Endothelial cell of umbilical vein (primary cell): ENCODE measurements around the gene SHC4. TPM values are rescaled to one million over a fixed set of nuclear protein-coding genes. Genes with fewer than 3 reads are reported as not detected.

ENCODE experiments used
- BruUV-seq: library from RNA; stranded (reverse); fragments of 400-500 nt; replicated peaks from 2 replicates; lab custom pipeline; 2021; lab: Mats Ljungman, UMichigan
- CTCF ChIA-PET: fragments of 300-600, 350-600 bp; sonication (Branson Sonifier 250); formaldehyde crosslinking; loops from one replicate; lab custom pipeline; 2021; ENCODE audit warnings: antibody characterized with exemption, inconsistent platforms; lab: Charles Lee
- POLR2A ChIA-PET: fragments of 300-600, 350-600 bp; sonication (Branson Sonifier 250); formaldehyde crosslinking; loops from one replicate; lab custom pipeline; 2021; ENCODE audit warnings: antibody characterized with exemption, inconsistent platforms; lab: Charles Lee
- DNase-seq: peaks from one replicate; pipeline ENCODE4 v3.0.0-alpha.2; 2011; ENCODE audit warnings: low read depth, low spot score
- FAIRE-seq: peaks from 2 replicates; lab custom pipeline; 2011; peaks lifted over from hg19 to GRCh38; lab: Jason Lieb, UNC
- H2AFZ ChIP-seq: 2 replicates; pipeline ENCODE4 v1.6.0; 2012; ENCODE audit warnings: low read depth, low read length, control low read depth, inconsistent platforms
- H3K27ac ChIP-seq: 2 replicates; pipeline ENCODE4 v1.5.1; 2011; ENCODE audit warnings: low read depth, mild to moderate bottlenecking, control low read depth, low read length, moderate library complexity; ENCODE audit not compliant: insufficient read depth
- H3K27me3 ChIP-seq, 2 experiments: 2 replicates each; pipeline versions ENCODE4 v1.6.0 to v1.6.1; 2011; ENCODE audit warnings: low read length in 2 of 2, mixed read lengths in 1 of 2; ENCODE audit not compliant: control insufficient read depth in 2 of 2, insufficient read depth in 2 of 2
- H3K36me3 ChIP-seq, 2 experiments: 2 replicates in 1 of 2; 3 replicates in 1 of 2; pipeline ENCODE4 v1.5.1; 2011; ENCODE audit warnings: low read length in 2 of 2, mild to moderate bottlenecking in 1 of 2, moderate library complexity in 1 of 2; ENCODE audit not compliant: control insufficient read depth in 2 of 2, insufficient read depth in 2 of 2; ENCODE audit errors: extremely low read depth in 1 of 2
- H3K4me1 ChIP-seq: 3 replicates; pipeline ENCODE4 v1.5.1; 2011; ENCODE audit warnings: mild to moderate bottlenecking, low read length; ENCODE audit not compliant: control insufficient read depth, insufficient read depth; ENCODE audit errors: extremely low read depth
- H3K4me2 ChIP-seq: 2 replicates; pipeline ENCODE4 v1.6.1; 2011; ENCODE audit warnings: low read length, control low read depth, mixed read lengths; ENCODE audit not compliant: insufficient read depth
- H3K4me3 ChIP-seq, 3 experiments: fragments of 200-600 bp in 1 of 3; sonication (generic), shearing (Covaris generic) in 1 of 3; replicated peaks in 1 of 3; 2 replicates each; pipeline ENCODE4 v1.5.1; 2011 to 2016; ENCODE audit warnings: control low read depth in 3 of 3, low read length in 3 of 3, mild to moderate bottlenecking in 2 of 3, inconsistent platforms in 1 of 3, low read depth in 1 of 3, moderate library complexity in 1 of 3; ENCODE audit not compliant: insufficient read depth in 1 of 3
- H3K79me2 ChIP-seq: 2 replicates; pipeline ENCODE4 v1.6.0; 2012; ENCODE audit warnings: low read length, inconsistent platforms; ENCODE audit not compliant: control insufficient read depth, insufficient read depth
- H3K9ac ChIP-seq: replicated peaks from 2 replicates; pipeline ENCODE3; 2011; ENCODE audit warnings: low read length, control low read depth; ENCODE audit not compliant: insufficient read depth; ENCODE audit errors: extremely low read depth
- H3K9me1 ChIP-seq: replicated peaks from 3 replicates; pipeline ENCODE4 v1.6.0; 2011; ENCODE audit warnings: mild to moderate bottlenecking, low read length; ENCODE audit not compliant: control insufficient read depth, insufficient read depth; ENCODE audit errors: extremely low read depth
- H3K9me3 ChIP-seq: replicated peaks from 2 replicates; pipeline ENCODE4 v1.5.1; 2012; ENCODE audit warnings: low read length, inconsistent platforms; ENCODE audit not compliant: control insufficient read depth, insufficient read depth
- H4K20me1 ChIP-seq: replicated peaks from 2 replicates; pipeline ENCODE3; 2011; ENCODE audit warnings: mild to moderate bottlenecking, low read length; ENCODE audit not compliant: control insufficient read depth, insufficient read depth; ENCODE audit errors: extremely low read depth
- EZH2 ChIP-seq: IDR thresholded peaks from 2 replicates; pipeline ENCODE4 v1.6.1; 2012; ENCODE audit warnings: borderline replicate concordance, low read depth, mild to moderate bottlenecking, moderate library complexity, low read length, inconsistent platforms; ENCODE audit not compliant: severe bottlenecking
- FOS ChIP-seq: IDR thresholded peaks from 2 replicates; pipeline ENCODE4 v1.6.1; 2011; ENCODE audit warnings: mild to moderate bottlenecking, low read length, moderate library complexity, borderline replicate concordance; ENCODE audit not compliant: insufficient read depth
- GATA2 ChIP-seq: IDR thresholded peaks from 2 replicates; pipeline ENCODE4 v1.7.0; 2011; ENCODE audit warnings: low read depth, mild to moderate bottlenecking, moderate library complexity, mixed read lengths, low read length; ENCODE audit not compliant: insufficient read length, insufficient read depth
- JUN ChIP-seq: IDR thresholded peaks from 2 replicates; pipeline ENCODE4 v1.6.1; 2011; ENCODE audit warnings: borderline replicate concordance, low read depth; ENCODE audit not compliant: insufficient read length, insufficient read depth
- MAX ChIP-seq: IDR thresholded peaks from 2 replicates; pipeline ENCODE4 v1.6.1; 2011; ENCODE audit not compliant: insufficient read depth, insufficient read length
- MYC ChIP-seq: IDR thresholded peaks from one replicate; pipeline ENCODE4 v1.6.1; 2011; ENCODE audit warnings: mild to moderate bottlenecking, low read depth, low read length
- POLR2A ChIP-seq: IDR thresholded peaks from 2 replicates; pipeline ENCODE4 v1.6.1; 2012; ENCODE audit warnings: low read depth, mild to moderate bottlenecking, control low read depth, low read length
- POLR2AphosphoS5 ChIP-seq: IDR thresholded peaks from 2 replicates; pipeline ENCODE4 v1.6.1; 2012; ENCODE audit warnings: low read depth, mild to moderate bottlenecking, control low read depth, low read length, moderate library complexity; ENCODE audit not compliant: insufficient read depth
- dilution Hi-C: fragments of 300-500 bp; cut with MboI; formaldehyde crosslinking; loops from one replicate; pipeline ENCODE4 v1.15.0; 2019; ENCODE audit warnings: low sequenced_read_pairs; ENCODE audit not compliant: extremely low pct_ligation_motif_present
- intact Hi-C: fragments of 100-400 bp; cut with micrococcal nuclease; formaldehyde crosslinking; loops from one replicate; pipeline ENCODE4 v1.10.0; 2022
- polyA plus RNA-seq, 4 experiments: library from polyadenylated mRNA; depleted of rRNA in 3 of 4; stranded (reverse) in 3 of 4; unstranded in 1 of 4; fragments of >200 nt; gene quantifications; 2 replicates each; pipeline versions ENCODE4 v1.2.1 to v1.2.3, GENCODE V29; 2011 to 2012; ENCODE audit warnings: missing spikeins in 1 of 4
- small RNA-seq: library from RNA; depleted of rRNA; stranded (forward); fragments of <200 nt; gene quantifications from one replicate; pipeline ENCODE3, GENCODE V24; 2012; ENCODE audit warnings: low replicate concordance, low read depth; ENCODE audit not compliant: insufficient read depth, insufficient read length
- total RNA-seq: library from RNA; stranded (reverse); gene quantifications from 2 replicates; pipeline ENCODE4 v1.2.3, GENCODE V29; 2021
- TF ChIP-seq, protein P1 (sequence below), 2 donors: IDR thresholded peaks; 1 replicate in 1 of 2; 2 replicates in 1 of 2; pipeline ENCODE4 v1.5.1; 2011; ENCODE audit warnings: low read length in 2 of 2, mild to moderate bottlenecking in 2 of 2, moderate library complexity in 2 of 2, control low read depth in 1 of 2, inconsistent platforms in 1 of 2, low read depth in 1 of 2; ENCODE audit not compliant: insufficient read depth in 1 of 2; ENCODE audit errors: extremely low read depth in 1 of 2

The SHC4 gene
- total and polyA plus RNA-seq, 2 donors (not counting 3 experiments of a cell fraction or from before 2014, with no cell fraction given): 0.20 TPM; not detected in 1

DNA sequence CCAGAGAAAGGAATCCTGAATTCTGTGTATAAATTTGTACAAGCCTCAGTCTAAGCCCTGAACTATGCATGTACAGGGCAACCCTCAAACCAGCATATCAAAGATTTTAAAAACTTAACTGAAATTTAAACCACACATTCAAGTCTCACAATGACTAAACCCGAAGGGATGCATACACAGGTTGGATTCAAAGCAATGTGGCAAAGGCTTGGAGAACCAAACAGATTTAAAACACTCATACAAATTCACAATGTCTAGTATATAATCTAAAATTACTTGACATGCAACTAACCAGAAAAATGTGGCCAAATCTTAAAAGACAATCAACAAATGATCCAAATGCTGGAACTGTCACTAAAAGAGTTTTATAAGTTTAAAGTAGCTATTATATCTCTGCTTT is 189.2 kb downstream of the SHC4 start:
- Histone ChIP-seq H3K4me1 (peaks cover 23% of the 10 kb centered on the region), H3K9me1 (no peaks in the 10 kb centered on the region), H4K20me1 (no peaks in the 10 kb centered on the region), H3K4me3 (no peak overlapping the region), H3K27me3 (no peaks in the 10 kb centered on the region), H3K36me3 (no peaks in the 10 kb centered on the region), H3K79me2 (no peaks in the 10 kb centered on the region), H3K9ac (no peak overlapping the region), H3K9me3 (no peaks in the 10 kb centered on the region), H3K27ac (no peak overlapping the region), H3K4me2 (no peak overlapping the region), H2AFZ (no peak overlapping the region)
- TF ChIP-seq POLR2AphosphoS5 (no peak), MAX (no peak), FOS (no peak), GATA2 (no peak), JUN (no peak), MYC (no peak), POLR2A (no peak), EZH2 (no peak)
- TF ChIP-seq, protein P1, sequence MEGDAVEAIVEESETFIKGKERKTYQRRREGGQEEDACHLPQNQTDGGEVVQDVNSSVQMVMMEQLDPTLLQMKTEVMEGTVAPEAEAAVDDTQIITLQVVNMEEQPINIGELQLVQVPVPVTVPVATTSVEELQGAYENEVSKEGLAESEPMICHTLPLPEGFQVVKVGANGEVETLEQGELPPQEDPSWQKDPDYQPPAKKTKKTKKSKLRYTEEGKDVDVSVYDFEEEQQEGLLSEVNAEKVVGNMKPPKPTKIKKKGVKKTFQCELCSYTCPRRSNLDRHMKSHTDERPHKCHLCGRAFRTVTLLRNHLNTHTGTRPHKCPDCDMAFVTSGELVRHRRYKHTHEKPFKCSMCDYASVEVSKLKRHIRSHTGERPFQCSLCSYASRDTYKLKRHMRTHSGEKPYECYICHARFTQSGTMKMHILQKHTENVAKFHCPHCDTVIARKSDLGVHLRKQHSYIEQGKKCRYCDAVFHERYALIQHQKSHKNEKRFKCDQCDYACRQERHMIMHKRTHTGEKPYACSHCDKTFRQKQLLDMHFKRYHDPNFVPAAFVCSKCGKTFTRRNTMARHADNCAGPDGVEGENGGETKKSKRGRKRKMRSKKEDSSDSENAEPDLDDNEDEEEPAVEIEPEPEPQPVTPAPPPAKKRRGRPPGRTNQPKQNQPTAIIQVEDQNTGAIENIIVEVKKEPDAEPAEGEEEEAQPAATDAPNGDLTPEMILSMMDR (IDR thresholded peaks at IDR 0.05; ENCODE audit: extremely low read depth in 1 of 2, insufficient read depth in 1 of 2, low read depth in 1 of 2, low read length in 2 of 2): no peak
- no TSS peak for BruUV-seq
- ChIA-PET CTCF (interaction anchor here (1.0 to 1.3 kb wide), 3 partner anchors 19 to 416 kb away, joined by 3 to 5 read pairs (median 4); no protein-coding TSS in a partner anchor), POLR2A (no interaction called here)
- DNase-seq: no peak
- dilution Hi-C loops (no loop called here), intact Hi-C loops (loop anchor here (10.0 kb wide), 1 partner anchor 130 kb away; the partner anchor contains the start of gene FBN1)
- FAIRE-seq: no peak

Small RNA genes lying within 50 kb of the gene (small RNA-seq; reads per million reads assigned to genes)
- gene RF00019: not detected

Other genes with a start within 250 kb of the SHC4 start
- 13.8 and 15.7 TPM in 2 replicates for gene CEP152, start 152.8 kb downstream of the SHC4 start, total RNA-seq
- gene CEP152, start 152.8 kb downstream of the SHC4 start, polyA plus RNA-seq: 1.1 and 3.0 TPM in 2 replicates
- 146 and 153 TPM in 2 replicates for gene EID1, start 85.8 kb downstream of the SHC4 start, total RNA-seq
- 95.8 and 155 TPM in 2 replicates for gene EID1, start 85.8 kb downstream of the SHC4 start, polyA plus RNA-seq
- gene SECISBP2L, start 82.5 kb upstream of the SHC4 start, total RNA-seq: 44.7 and 52.3 TPM in 2 replicates
- gene SECISBP2L, start 82.5 kb upstream of the SHC4 start, polyA plus RNA-seq: 23.1 and 23.2 TPM in 2 replicates
- 74.9 and 79.3 TPM in 2 replicates for gene COPS2, start 191.7 kb upstream of the SHC4 start, total RNA-seq
- 14.8 and 20.2 TPM in 2 replicates for gene COPS2, start 191.7 kb upstream of the SHC4 start, polyA plus RNA-seq
- gene GALK2, start 206.3 kb upstream of the SHC4 start, total RNA-seq: 31.3 and 34.6 TPM in 2 replicates
- gene GALK2, start 206.3 kb upstream of the SHC4 start, polyA plus RNA-seq: 14.2 and 19.9 TPM in 2 replicates